D721Med (cell line): ENCODE measurements around the gene SDK1.

Experiments
- DNase-seq: peaks from one replicate; pipeline ENCODE4 v3.0.0; 2011; ENCODE audit warnings: low spot score; ENCODE audit not compliant: insufficient read length
- FAIRE-seq: peaks from 2 replicates; lab custom pipeline; 2011; peaks lifted over from hg19 to GRCh38; lab: Jason Lieb, UNC
- CTCF ChIP-seq: IDR thresholded peaks from 2 replicates; pipeline ENCODE4 v1.5.1; 2012; ENCODE audit warnings: mild to moderate bottlenecking, control low read depth; ENCODE audit not compliant: insufficient read depth; ENCODE audit errors: missing control alignments

SDK1 gene

GRCh38 chr7:4135301-4135700 is 834.2 kb downstream of the SDK1 start:
- no peak for TF ChIP-seq CTCF
- no peak for FAIRE-seq

GRCh38 chr7:4136036-4136435 is 835.0 kb downstream of the SDK1 start:
- DNase-seq, result no peak
- no peak for FAIRE-seq

More at GRCh38 chr7:4135301-4135700, 834.2 kb downstream of the SDK1 start:
- DNase-seq, result no peak

GRCh38 chr7:4136501-4137110 is 835.6 kb downstream of the SDK1 start:
- FAIRE-seq, result no peak
- DNase-seq, result no peak
- no peak for TF ChIP-seq CTCF

More at GRCh38 chr7:4136036-4136435, 835.0 kb downstream of the SDK1 start:
- TF ChIP-seq CTCF, result no peak

GRCh38 chr7:4137552-4137951 is 836.5 kb downstream of the SDK1 start:
- FAIRE-seq, result no peak
- TF ChIP-seq CTCF, result no peak
- no peak for DNase-seq

- DNase-seq (no peak), FAIRE-seq (no peak)
- no peak for TF ChIP-seq CTCF
Measured at GRCh38 chr7:4138866-4139265, 837.8 kb downstream of the SDK1 start.

- TF ChIP-seq CTCF, result no peak
- DNase-seq (no peak), FAIRE-seq (no peak)
Measured at GRCh38 chr7:4139656-4140625, 838.9 kb downstream of the SDK1 start.
